Urinary bladder (tissue), 4 donors: ENCODE measurements around the gene TIE1. TPM values are rescaled to one million over a fixed set of nuclear protein-coding genes. Genes with fewer than 3 reads are reported as not detected.
A peak's percentile ranks its signal among the peaks of the same experiment; 100 is the strongest.

Experiments
- DNase-seq: peaks from one replicate; pipeline ENCODE4 v3.0.0-alpha.2; 2015; ENCODE audit errors: extremely low spot score
- H3K27ac ChIP-seq: one replicate; pipeline ENCODE4 v1.5.1; 2013; ENCODE audit warnings: low read depth, mild to moderate bottlenecking, moderate library complexity
- H3K36me3 ChIP-seq: one replicate; pipeline ENCODE4 v1.6.1; 2013; ENCODE audit warnings: mild to moderate bottlenecking, moderate library complexity; ENCODE audit not compliant: insufficient read depth
- H3K4me1 ChIP-seq: one replicate; pipeline ENCODE4 v1.6.1; 2013; ENCODE audit warnings: mild to moderate bottlenecking, moderate library complexity; ENCODE audit not compliant: insufficient read depth
- H3K4me3 ChIP-seq: one replicate; pipeline ENCODE4 v1.5.1; 2013; ENCODE audit warnings: low read depth, low read length
- WGBS: extraction: QIAGEN DNeasy Blood & Tissue Kit; methylation state at CpG from one replicate; pipeline ENCODE4 v1.1.7; 2013; 5-methylcytosine and 5-hydroxymethylcytosine counted together
- polyA plus RNA-seq: library from polyadenylated mRNA; stranded (reverse); fragments of 200-250 nt; gene quantifications from one replicate; pipeline ENCODE4 v1.2.3, GENCODE V29; 2013
- total RNA-seq: library from RNA; depleted of rRNA; stranded (reverse); fragments of >200 nt; gene quantifications from one replicate; pipeline ENCODE4 v1.2.3, GENCODE V29; 2014
- donor health status: healthy with polysubstance abuse.
- donor health status: healthy.

TIE1 gene
- total and polyA plus RNA-seq, 2 donors = 35.2 to 38.5 TPM

GRCh38 chr1:43269627-43270375, 31.0 kb upstream of the TIE1 start, which contains the start of gene TMEM125:
Gene TMEM125, plus strand, starts transcription at chr1:43269983. Its CDS starts 2,740 bp downstream, at chr1:43272723.
- DNase-seq = no peak
- WGBS = 74% methylated on average over 7 of the region's 7 CpGs
- no peak within 1 kb of the TSS for H3K4me3 ChIP-seq
- no peaks in the 10 kb centered on the region for H3K36me3 ChIP-seq
- H3K4me1 ChIP-seq = no peaks in the 10 kb centered on the region
- no peak within 1 kb of the TSS for H3K27ac ChIP-seq

- DNase-seq = peak; percentile 56
- no peak overlapping the region for H3K4me3 ChIP-seq
These were observed 30.2 kb upstream of the TIE1 start for GRCh38 chr1:43270421-43271095.

GRCh38 chr1:43271186-43272118, 29.3 kb upstream of the TIE1 start:
- 66% methylated on average over 12 of the region's 12 CpGs for WGBS
- Histone ChIP-seq H3K36me3 (no peaks in the 10 kb centered on the region), H3K4me1 (no peaks in the 10 kb centered on the region), H3K27ac (no peak overlapping the region), H3K4me3 (no peak overlapping the region)
- no peak for DNase-seq

More at GRCh38 chr1:43270421-43271095, 30.2 kb upstream of the TIE1 start:
- H3K27ac ChIP-seq = no peak overlapping the region
- 8% methylated on average over 29 of the region's 29 CpGs for whole genome bisulfite sequencing
- H3K4me1 ChIP-seq = no peaks in the 10 kb centered on the region
- no peaks in the 10 kb centered on the region for H3K36me3 ChIP-seq

DNA sequence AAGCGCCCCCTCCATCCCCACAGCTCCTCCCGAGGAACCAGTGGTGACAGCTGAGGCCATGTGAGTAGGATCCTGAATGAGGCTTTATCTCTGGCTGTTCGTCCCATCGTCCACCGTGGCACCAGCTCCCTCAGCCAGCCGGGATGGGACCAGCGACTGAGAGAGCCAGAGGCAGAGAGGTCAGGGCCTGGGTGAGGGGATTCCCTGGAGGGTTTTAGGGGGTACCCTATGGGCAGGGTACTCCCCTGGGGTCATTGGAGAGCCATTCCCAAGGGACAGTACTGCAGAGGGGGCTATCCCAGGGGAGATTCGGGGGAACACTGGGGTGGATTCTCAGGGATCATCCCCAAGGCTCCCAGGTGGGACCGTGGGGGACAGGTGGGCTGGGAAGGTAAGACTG, 28.6 kb upstream of the TIE1 start:
- H3K36me3 ChIP-seq = no peaks in the 10 kb centered on the region
- WGBS = 54% methylated on average over 9 of the region's 9 CpGs
- no peak overlapping the region for H3K4me3 ChIP-seq
- no peaks in the 10 kb centered on the region for H3K4me1 ChIP-seq
- H3K27ac ChIP-seq = no peak overlapping the region
- no peak for DNase-seq

- H3K36me3 ChIP-seq = no peaks in the 10 kb centered on the region
- WGBS = 95% methylated on average over 46 of the region's 46 CpGs
- no peak overlapping the region for H3K4me3 ChIP-seq
- no peak overlapping the region for H3K27ac ChIP-seq
- DNase-seq = no peak
- H3K4me1 ChIP-seq = no peaks in the 10 kb centered on the region
These were observed 27.9 kb upstream of the TIE1 start for GRCh38 chr1:43272576-43273571.

DNA sequence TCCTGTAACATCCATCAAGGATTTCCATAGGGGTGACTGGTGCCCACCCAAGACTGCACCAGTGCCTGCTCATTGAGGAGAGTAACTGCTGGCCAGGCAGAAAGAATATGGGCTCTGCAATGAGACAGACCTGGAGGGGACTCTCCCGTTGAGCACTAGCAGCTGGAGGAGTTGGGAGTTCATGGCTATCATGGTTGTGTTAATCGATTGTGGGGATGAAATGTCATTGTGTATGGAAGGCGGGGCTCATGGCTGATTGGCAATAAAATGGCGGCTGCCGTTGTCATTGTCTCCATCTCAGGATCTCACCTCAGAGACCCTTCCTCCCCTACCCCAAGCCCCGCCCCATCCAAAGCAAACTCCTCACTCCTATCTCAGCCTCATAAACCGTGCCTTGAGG, 27.1 kb upstream of the TIE1 start:
- H3K27ac ChIP-seq = no peak overlapping the region
- H3K4me1 ChIP-seq = no peaks in the 10 kb centered on the region
- H3K36me3 ChIP-seq = no peaks in the 10 kb centered on the region
- H3K4me3 ChIP-seq = no peak overlapping the region
- DNase-seq = no peak
- WGBS = 92% methylated on average over 7 of the region's 7 CpGs

- no peak for DNase-seq
- Histone ChIP-seq H3K4me1 (no peaks in the 10 kb centered on the region), H3K36me3 (no peaks in the 10 kb centered on the region), H3K4me3 (no peak overlapping the region), H3K27ac (no peak overlapping the region)
- WGBS = 50% methylated on average over 11 of the region's 11 CpGs
These were observed 26.5 kb upstream of the TIE1 start for GRCh38 chr1:43274125-43274803.

- 91% methylated on average over 8 of the region's 8 CpGs for WGBS
- no peaks in the 10 kb centered on the region for H3K4me1 ChIP-seq
- no peak overlapping the region for H3K27ac ChIP-seq
- no peak for DNase-seq
- no peak overlapping the region for H3K4me3 ChIP-seq
- no peaks in the 10 kb centered on the region for H3K36me3 ChIP-seq
These were observed 26.0 kb upstream of the TIE1 start for GRCh38 chr1:43274804-43275180.

DNA sequence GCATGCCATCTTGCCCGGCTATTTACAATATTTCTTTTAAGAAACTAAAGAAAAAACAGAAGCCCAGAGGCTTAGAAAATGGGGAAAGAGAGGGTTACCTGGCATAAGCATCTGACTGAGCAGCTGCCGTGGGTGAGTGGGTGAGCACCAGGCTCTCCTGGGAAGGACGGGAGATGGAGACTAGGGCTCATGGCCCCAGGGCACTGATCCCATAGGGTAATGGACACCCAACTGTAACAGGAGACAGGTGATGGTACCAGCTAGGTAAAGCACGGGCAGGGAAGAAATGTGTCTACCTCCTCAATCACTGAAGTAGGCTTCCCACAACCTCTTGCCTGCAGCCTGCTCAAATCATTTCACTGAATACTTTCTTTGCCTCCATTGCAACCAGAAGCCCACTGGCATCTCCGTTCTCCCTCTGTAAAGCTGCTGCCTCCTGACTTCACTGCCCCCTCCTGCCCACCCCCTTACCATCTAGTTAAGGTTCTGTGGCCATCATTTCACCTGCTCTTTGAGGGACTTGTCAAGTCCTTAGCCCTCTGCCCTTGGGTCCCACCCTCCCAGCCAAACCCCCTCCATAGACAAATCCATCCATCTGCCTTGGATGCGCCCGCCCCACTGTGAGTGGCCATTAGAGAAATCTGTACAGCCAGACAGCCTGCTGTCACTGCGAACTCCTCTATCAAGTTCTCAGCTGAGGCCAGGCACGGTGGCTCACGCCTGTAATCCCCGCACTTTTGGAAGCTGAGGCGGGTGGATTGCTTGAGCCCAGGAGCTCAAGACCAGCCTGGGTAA, 24.8 kb upstream of the TIE1 start:
- no peak for DNase-seq
- Histone ChIP-seq H3K4me1 (no peaks in the 10 kb centered on the region), H3K36me3 (no peaks in the 10 kb centered on the region), H3K27ac (no peak overlapping the region), H3K4me3 (no peak overlapping the region)
- 77% methylated on average over 12 of the region's 12 CpGs for WGBS

DNA sequence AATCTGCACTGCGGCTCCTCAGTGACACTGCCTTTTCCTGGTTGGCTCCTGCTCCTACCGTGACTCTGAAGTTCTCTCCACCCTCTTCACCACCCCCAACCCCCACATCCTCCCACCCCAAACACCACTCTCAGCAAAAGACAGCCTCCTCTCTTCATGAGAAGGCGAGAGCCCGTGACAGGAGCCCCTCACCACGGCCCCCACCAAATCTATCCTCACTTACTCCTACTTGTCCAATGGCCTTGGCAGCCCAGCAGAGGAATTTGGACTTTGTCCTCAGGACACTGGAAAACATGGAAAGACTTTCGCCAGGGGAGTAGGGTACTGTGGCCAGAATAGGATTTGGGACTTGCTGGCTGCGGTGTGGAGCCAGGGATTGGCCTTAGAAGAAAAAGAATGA, 24.1 kb upstream of the TIE1 start:
- no peak overlapping the region for H3K4me3 ChIP-seq
- WGBS = 52% methylated on average over 7 of the region's 7 CpGs
- no peak overlapping the region for H3K27ac ChIP-seq
- no peaks in the 10 kb centered on the region for H3K36me3 ChIP-seq
- no peaks in the 10 kb centered on the region for H3K4me1 ChIP-seq
- no peak for DNase-seq

- no peak overlapping the region for H3K27ac ChIP-seq
- no peak overlapping the region for H3K4me3 ChIP-seq
- DNase-seq = no peak
- H3K36me3 ChIP-seq = no peaks in the 10 kb centered on the region
- H3K4me1 ChIP-seq = no peaks in the 10 kb centered on the region
- 89% methylated on average over 7 of the region's 7 CpGs for WGBS
These were observed 23.5 kb upstream of the TIE1 start for GRCh38 chr1:43277116-43277876.
